GM19324 (cell line): ENCODE data around the gene CAB39.
A peak's percentile ranks its signal among the peaks of the same experiment; 100 is the strongest.

Experiments used
- ATAC-seq: cut with Tn5 transposase; IDR thresholded peaks from one replicate; pipeline ENCODE4 v1.9.1; 2021; ENCODE audit warnings: mild to moderate bottlenecking, moderate library complexity; ENCODE audit not compliant: unreplicated experiment, low FRiP score

CAB39 gene

DNA sequence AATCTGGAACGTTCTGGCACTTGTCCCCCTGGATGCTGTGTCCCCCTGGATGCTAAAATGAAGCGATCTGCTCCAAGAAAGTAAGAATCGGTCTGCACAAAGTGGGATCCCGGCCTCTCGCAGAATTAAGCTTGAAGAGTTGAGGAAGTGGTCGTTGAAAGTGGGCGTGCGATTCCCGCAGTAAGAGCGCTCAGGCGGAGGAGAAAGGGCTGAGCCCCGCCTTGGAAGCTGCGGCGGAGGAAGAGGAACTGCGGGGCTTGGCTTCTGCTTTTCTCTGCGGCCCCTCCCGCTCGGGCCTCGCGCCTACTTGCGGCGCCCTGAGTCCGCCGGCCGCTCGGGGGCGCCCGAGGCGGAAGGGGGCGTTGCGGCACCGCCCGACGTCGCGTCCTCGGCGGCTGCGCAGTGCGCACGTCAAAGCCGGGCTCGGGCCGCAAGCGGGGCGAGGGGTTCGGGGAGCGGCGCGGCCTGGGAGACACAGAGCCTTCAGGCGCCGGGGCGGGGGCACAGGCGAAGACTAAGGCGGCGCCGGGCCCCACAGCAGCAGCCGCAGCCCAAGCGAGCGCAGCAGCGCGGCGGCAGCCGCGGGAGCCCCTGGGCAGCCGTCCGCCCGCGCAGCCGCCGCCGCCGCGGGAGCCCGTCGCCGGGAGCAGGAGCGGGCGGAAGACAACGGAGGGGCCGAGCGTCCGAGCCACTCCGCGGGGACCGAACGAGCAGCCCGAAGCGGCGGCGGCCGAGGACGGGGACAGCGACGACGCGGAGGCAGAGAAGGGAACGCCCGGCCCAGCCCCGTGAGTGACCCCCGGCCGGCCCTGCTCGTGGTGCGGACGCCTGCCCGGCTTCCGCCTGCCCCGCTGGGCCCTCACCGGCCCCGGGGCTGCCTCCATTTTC lies at the start of gene CAB39:
CAB39 (plus strand) TSS at position 400 of the 888 bp plus-strand sequence. CDS start 47,160 bp downstream, outside the sequence.
- ATAC-seq: peak; percentile 90

- ATAC-seq: no peak
Observed at GRCh38 chr2:230664128-230664527, 48.5 kb upstream of the CAB39 start.

GRCh38 chr2:230664844-230665243 lies 47.8 kb upstream of the CAB39 start:
- ATAC-seq: no peak

DNA sequence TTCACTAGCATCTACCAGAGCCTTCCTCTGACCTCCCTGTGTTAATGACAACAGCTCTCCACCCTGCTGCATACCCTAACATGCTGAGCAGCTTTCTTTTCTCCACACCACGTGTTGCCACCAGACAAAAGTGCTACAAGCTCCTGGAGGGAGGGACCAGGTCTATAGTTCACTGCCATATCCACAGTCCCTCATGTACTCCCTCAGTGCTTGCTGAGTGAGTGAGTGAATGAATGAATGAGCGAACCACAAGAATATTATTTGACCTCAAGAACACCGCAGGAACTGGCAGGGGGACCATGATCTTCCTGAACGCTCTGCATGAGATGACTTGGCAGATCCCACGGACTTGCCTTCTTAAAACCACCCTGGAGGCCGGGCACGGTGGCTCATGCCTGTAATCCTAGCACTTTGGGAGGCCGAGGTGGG lies 47.4 kb upstream of the CAB39 start:
- no peak for ATAC-seq

DNA sequence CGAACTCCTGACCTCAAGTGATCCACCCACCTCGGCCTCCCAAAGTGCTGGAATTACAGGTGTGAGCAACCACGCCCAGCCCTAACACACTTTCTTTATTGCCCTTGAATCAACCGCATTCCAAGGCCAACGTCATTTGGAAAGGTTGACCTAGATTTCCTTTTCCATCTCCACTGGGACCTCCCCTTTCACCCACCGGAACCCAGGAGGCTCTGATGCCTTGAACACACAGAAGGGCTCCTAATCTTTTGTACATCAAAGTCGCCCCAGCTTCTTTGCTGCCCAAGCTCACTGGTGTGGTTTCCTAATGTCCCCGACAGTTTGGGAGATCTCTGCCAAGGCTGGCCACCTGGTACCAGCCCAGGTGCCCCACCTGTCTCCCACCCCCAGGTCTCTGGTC lies 46.2 kb upstream of the CAB39 start:
- no peak for ATAC-seq

DNA sequence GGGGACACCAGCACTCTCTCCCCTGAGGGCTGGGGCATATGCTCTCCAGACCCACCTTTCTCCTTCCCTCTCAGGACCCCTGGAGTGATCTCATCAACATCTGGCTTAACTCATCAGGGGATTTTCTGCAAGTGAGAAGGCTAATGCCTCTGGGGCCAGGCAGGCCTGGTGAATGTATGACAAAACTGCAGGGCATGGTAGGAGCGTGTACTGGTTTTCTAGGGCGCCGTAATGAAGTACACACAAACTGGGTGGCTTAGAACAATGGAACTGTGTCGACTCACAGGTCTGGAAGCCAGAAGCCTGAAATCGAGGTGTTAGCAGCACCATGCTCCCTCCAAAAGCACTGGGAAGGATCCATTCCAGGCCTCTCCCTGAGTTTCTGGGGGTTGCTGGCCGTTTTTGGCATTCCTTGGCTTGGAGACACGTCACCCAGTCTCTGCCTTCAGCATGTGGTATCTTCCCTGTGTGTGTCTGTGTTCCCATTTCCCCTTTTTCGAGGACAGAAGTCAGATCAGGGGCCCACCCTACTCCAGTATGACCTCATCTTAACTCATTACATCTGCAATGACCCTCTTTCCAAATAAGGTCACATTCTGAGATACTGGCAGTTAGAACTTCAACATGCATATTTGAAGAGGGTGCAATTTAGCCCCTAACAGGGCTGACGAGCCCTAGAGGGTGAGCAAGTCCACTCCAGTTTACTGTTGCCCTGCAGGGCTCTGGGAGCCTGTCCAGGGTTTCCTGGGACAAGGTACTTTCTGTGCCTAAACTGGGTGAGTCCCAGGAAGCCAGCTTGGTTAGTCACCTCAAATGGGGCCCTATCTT lies 45.5 kb upstream of the CAB39 start:
- no peak for ATAC-seq

- ATAC-seq: peak; percentile 65
Observed at GRCh38 chr2:230668184-230668938, 44.3 kb upstream of the CAB39 start.

DNA sequence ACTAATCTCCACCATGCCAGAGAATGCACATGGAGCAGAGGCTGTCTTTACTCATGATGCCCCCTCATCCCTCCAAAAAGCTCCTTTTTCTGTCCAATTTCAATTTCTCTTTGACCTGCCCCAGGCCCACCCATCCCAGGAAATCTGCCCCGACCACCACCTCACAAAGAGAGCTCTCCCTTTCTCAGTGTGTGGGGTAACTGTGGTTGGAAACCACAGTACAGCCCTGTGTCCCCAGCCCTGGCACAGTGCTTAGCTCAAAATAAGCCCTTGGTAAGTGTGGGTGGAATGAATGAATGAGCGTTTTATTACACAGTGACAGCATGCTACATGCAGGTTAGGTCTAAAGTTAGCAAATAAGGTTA lies 43.7 kb upstream of the CAB39 start:
- ATAC-seq: peak; percentile 31

- no peak for ATAC-seq
Observed at GRCh38 chr2:230669386-230669950, 43.2 kb upstream of the CAB39 start.

- no peak for ATAC-seq
Observed at GRCh38 chr2:230671117-230671516, 41.5 kb upstream of the CAB39 start.

DNA sequence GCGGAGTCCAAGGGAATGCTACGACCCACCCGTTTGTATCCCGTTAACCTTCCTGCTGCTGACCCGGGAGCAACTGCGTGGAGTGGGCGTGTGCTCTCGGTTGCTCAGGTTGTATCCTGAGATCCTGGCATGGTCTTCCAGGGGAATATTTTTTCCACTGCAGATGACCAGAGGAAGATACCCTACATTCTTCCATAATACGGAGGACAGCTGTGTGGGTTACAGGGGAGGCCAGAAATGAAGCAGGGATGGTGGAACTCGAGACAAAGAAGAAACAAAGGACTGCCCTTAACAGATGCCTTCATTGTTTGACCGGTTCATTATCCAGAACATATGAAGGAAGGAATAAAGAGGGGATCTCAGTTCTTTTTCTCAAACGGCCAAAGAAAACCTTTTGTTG lies 39.8 kb upstream of the CAB39 start:
- ATAC-seq: no peak

- no peak for ATAC-seq
Observed at GRCh38 chr2:230674401-230674800, 38.2 kb upstream of the CAB39 start.

GRCh38 chr2:230674966-230675672 lies 37.5 kb upstream of the CAB39 start:
- ATAC-seq: no peak

DNA sequence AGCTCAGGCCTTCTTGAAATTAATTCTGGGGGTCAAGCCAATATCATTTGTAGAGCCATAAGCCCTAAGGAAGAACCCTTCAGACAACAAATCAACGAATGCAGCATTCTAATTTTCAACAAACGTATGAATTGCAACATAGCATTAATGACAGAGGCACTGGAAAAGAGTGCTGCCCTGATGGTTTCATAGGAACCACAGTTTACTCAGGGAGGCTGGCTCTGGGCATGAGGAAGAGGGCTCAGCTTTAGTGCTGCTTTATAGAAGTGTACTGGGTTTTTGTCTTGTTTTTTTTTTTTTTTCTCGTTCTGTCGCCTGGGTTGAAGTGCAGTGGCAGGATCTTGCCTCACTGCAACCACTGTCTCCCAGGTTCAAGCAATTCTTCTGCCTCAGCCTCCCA lies 36.1 kb upstream of the CAB39 start:
- no peak for ATAC-seq

GRCh38 chr2:230677201-230677946 lies 35.3 kb upstream of the CAB39 start:
- no peak for ATAC-seq

- no peak for ATAC-seq
Observed at GRCh38 chr2:230678018-230678417, 34.6 kb upstream of the CAB39 start.

DNA sequence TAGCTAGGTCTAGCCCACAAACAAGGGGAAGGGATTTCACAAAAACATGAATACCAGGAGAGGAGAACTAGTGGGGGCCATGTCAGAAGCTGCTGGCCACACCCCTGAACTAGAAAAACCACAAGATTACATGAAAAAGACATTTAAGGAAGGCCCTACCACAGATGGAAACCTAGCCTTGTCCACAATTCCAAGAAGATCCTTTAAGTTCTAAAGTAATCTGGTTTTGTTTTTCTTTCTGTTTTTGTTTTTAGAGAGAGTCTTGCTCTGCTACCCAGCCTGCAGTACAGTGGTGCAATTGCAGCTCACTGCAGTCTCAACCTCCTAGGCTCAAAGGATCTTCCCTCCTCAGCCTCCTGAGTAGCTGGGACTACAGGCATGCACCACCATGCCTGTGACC lies 34.2 kb upstream of the CAB39 start:
- no peak for ATAC-seq

DNA sequence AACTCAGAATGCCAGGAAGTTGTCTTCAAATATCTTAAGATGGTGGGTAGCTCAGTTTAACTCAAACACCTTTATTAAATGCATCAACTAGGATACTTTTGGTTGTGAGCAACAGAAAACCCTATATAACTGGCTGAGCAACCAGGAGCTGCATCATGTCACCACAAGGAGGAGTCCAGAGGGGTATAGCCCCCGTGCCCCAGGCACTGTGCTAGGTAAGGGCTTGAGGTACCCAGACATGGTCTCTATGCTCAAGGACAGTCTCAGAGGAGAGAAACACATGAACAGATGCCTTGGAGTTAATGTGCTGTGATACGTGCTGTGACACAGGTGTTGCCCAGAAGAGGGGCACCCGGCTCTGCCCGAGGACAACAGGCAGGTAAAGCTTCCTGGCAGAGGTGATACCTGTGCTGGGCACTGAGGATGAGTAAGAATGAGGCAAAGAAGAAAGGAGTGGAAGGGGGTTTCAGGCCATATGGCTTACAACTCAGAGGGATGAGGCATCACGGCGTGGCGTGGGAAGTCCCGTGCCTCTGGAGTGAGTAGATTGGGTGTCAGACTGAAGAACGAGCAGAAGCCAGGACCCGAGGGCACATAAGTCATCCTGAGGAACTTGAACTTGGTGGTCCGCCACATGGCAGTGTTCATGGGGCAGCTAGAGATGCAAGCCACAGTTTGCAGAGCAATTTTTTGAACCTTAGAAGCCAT lies 32.0 kb upstream of the CAB39 start:
- ATAC-seq: no peak

DNA sequence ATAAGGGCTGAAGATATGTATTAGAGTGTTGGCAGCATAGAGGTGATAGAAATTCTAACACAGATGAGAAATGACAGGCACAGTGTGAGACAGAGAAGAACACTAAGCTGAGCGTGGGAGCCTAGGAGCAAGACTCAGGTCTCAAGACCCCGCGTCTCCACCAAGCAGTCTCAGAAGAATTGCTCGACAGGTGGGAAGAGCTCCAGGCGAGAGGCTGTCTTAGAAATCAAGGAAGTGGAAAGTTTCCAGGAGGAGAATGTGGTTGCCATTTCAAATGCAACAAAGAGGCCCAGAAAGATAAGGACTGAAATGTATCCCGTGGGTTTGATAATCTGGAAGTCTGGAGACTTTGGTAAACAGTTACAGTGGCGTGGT lies 31.5 kb upstream of the CAB39 start:
- ATAC-seq: no peak
